NT2/D1 (cell line): ENCODE data around the gene EP400.

Experiments
- SUZ12 ChIP-seq: IDR thresholded peaks from 2 replicates; pipeline ENCODE4 v1.6.1; 2011; ENCODE audit not compliant: insufficient read length, insufficient read depth; ENCODE audit errors: extremely low read depth
- YY1 ChIP-seq: IDR thresholded peaks from 2 replicates; pipeline ENCODE4 v1.6.1; 2011; ENCODE audit not compliant: insufficient read length, insufficient read depth
- ZNF274 ChIP-seq: IDR thresholded peaks from 2 replicates; pipeline ENCODE4 v1.6.1; 2011; ENCODE audit warnings: mild to moderate bottlenecking, low read depth, low read length

DNA sequence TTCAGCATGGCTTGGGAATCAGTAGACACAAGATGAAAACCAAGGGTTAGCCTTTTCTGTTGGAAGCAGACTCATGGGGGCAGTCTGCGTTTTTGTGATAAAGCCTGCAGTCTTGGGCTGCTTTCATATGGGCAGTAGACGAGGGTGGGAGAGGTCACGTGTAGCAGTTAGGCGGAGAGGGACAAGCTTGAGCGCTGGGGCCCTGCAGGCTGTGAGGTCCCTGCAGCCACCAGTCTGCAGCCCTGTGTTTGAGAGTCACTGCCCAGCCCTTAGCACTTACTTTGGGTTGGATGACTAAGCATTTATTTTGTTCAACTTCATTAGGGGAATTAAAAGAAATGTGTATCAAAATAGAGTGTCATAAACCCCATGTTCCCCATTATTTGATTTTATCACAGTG lies 37.2 kb downstream of the EP400 start:
- TF ChIP-seq YY1 (no peak), ZNF274 (no peak), SUZ12 (no peak)
